ENCODE data around the gene LRRC42. TPM values are rescaled to one million over a fixed set of nuclear protein-coding genes. Genes with fewer than 3 reads are reported as not detected.

Gene LRRC42
- total and polyA plus RNA-seq, 10 of the 15 experiments (the other 5 are each of a cell fraction or from before 2014, with no cell fraction given): 11.0 to 34.4 (median 23.0) TPM

GRCh38 chr1:53975861-53976260 is 29.7 kb downstream of the LRRC42 start (continued):
- TF ChIP-seq CUX1 (IDR thresholded peaks at IDR 0.05; ENCODE audit: insufficient replicate concordance, low read depth, low read length): no peak

- DNase-seq (ENCODE audit: low read depth, low spot score) (no peak), FAIRE-seq (no peak), ATAC-seq (peak; percentile 66)
- Histone ChIP-seq H2AFZ (ENCODE audit: control insufficient read depth, low read depth, low read length) (no peak overlapping the region), H3K27ac (ENCODE audit: control insufficient read depth, insufficient read depth) (no peak overlapping the region), H4K20me1 (ENCODE audit: control insufficient read depth, insufficient read depth) (no peaks in the 10 kb centered on the region), H3K36me3 (ENCODE audit: control insufficient read depth in 2 of 2, insufficient read depth in 2 of 2, low read length in 1 of 2) (no peaks in the 10 kb centered on the region), H3K4me2 (ENCODE audit: control insufficient read depth, insufficient read depth) (no peak overlapping the region), H3K4me3 (no peak overlapping the region), H3K9me3 (replicated peaks; ENCODE audit: control insufficient read depth, insufficient read depth, low read length) (no peaks in the 10 kb centered on the region), H3K79me2 (ENCODE audit: control insufficient read depth, insufficient read depth, low read length) (no peaks in the 10 kb centered on the region), H3K27me3 (replicated peaks in 1 of 2; ENCODE audit: control insufficient read depth in 2 of 2, insufficient read depth in 2 of 2, low read length in 1 of 2) (no peaks in the 10 kb centered on the region), H3K9ac (ENCODE audit: control insufficient read depth, insufficient read depth, low read length) (no peak overlapping the region), H3K4me1 (ENCODE audit: control insufficient read depth, insufficient read depth, low read length) (no peaks in the 10 kb centered on the region)
- intact Hi-C loops (cut with micrococcal nuclease; ENCODE audit: unreplicated experiment): no loop called here
- WGBS (ENCODE audit: insufficient coverage, insufficient replicate concordance, low lambda C conversion rate, missing lambda C conversion rate): 67% methylated on average over 13 of the region's 13 CpGs
- ChIA-PET POLR2A (no interaction called here), SMC1A (ENCODE audit: uncharacterized antibody, unreplicated experiment) (interaction anchor here (0.6 kb wide), 1 partner anchor 1038 kb away, joined by 4 read pairs; no protein-coding TSS in a partner anchor), CTCF (interaction anchor here (1.0 to 1.5 kb wide), 2 partner anchors 11 to 116 kb away, joined by 3 to 4 read pairs; no protein-coding TSS in a partner anchor), RAD21 (ENCODE audit: unreplicated experiment) (no interaction called here)
- in situ Hi-C loops (cut with MboI): no loop called here
- no peak for TF ChIP-seq ZNF24 (IDR thresholded peaks at IDR 0.05)
- peak; percentile 23 to 35 (median 29); a peak in 4 of 6 replicates for TF ChIP-seq CTCF (IDR thresholded peaks at IDR 0.05 in 2 of 3, conservative IDR thresholded peaks at IDR 0.05 in 1 of 3; ENCODE audit: control insufficient read depth in 2 of 3, extremely low read depth in 1 of 3, insufficient read depth in 1 of 3, low read depth in 3 of 3, low read length in 3 of 3)
- no peak for TF ChIP-seq FOS (IDR thresholded peaks at IDR 0.05; ENCODE audit: borderline replicate concordance, extremely low read depth, insufficient read length)
- no TSS peak for BruUV-seq (replicated peaks)
These were observed 33.7 kb downstream of the LRRC42 start for GRCh38 chr1:53979712-53980450.
